ENCODE results near the gene SLC7A5. TPM values are rescaled to one million over a fixed set of nuclear protein-coding genes. Genes with fewer than 3 reads are reported as not detected.

The SLC7A5 gene
- 2.3 and 15.9 TPM in 2 replicates for total RNA-seq

DNA sequence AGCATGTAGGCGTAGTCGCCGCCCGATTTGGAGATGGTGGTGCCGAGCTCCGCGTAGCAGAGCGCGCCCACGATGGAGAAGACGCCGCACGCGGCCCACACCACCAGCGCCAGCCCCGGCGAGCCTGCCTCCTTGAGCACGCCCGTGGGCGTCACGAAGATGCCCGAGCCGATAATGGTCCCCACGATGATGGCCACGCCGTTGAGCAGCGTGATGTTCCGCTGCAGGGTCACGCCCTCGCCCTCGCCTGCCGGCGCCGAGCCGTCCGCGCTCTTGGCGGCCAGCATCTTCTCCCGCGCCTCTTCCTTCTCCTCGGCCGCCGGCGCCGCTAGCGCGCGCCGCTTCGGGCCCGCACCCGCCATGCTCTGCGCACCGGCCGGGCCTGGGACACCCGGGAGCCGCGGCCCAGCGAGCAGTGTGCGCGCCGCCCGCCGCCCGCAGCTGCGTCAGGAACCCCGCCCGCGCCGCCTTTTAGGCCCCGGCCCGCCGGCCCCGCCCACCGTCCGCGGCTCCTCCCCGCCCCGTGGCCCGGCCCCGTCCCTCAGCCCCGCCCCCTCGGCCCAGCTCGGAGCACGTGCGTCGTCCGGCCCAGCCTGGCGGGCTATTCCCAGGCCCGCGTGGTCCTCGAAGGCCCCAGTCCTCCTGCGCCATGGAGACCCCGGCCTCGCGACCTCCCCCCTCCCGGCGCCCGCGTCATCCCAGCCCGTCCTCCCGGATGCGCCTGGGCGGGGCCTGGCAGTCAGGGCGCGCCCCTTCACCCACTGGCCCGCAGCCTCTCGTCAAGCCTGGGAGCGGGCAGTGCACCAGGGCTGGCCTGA, at the start of gene SLC7A5:
SLC7A5 (minus strand) TSS at position 447 of the 818 bp plus-strand sequence; CDS start at position 362, 85 bp downstream.

Other genes with a start within 250 kb of the SLC7A5 start
- gene KLHDC4, start 103.5 kb downstream of the SLC7A5 start, total RNA-seq = 21.0 and 41.9 TPM in 2 replicates
- gene CA5A, start 67.0 kb upstream of the SLC7A5 start, total RNA-seq = not detected in 2 replicates
- 16.5 and 36.1 TPM in 2 replicates for gene BANP, start 81.9 kb upstream of the SLC7A5 start, total RNA-seq

Data from bladder microvascular endothelial cell (primary cell).